Hepatocyte (in vitro differentiated cells): Measurements from ENCODE around the gene WDR70.

Experiments
- EZH2 ChIP-seq: fragments of 200-600 bp; sonication (generic); IDR thresholded peaks from 2 replicates; pipeline ENCODE4 v1.6.1; 2016; ENCODE audit warnings: antibody characterized with exemption, mild to moderate bottlenecking, borderline replicate concordance
- EZH2phosphoT487 ChIP-seq: fragments of 200-600 bp; sonication (generic); IDR thresholded peaks from one replicate; pipeline ENCODE4 v1.6.1; 2018; ENCODE audit warnings: antibody characterized with exemption, mild to moderate bottlenecking, low read depth, moderate library complexity; ENCODE audit not compliant: unreplicated experiment, severe bottlenecking
- TF ChIP-seq, protein P1 (sequence below): fragments of 200-600 bp; sonication (generic); IDR thresholded peaks from 2 replicates; pipeline ENCODE4 v1.5.1; 2016; ENCODE audit warnings: antibody characterized with exemption, mild to moderate bottlenecking; ENCODE audit not compliant: poor library complexity

- TF ChIP-seq EZH2phosphoT487 (no peak), EZH2 (no peak)
- TF ChIP-seq, protein P1, sequence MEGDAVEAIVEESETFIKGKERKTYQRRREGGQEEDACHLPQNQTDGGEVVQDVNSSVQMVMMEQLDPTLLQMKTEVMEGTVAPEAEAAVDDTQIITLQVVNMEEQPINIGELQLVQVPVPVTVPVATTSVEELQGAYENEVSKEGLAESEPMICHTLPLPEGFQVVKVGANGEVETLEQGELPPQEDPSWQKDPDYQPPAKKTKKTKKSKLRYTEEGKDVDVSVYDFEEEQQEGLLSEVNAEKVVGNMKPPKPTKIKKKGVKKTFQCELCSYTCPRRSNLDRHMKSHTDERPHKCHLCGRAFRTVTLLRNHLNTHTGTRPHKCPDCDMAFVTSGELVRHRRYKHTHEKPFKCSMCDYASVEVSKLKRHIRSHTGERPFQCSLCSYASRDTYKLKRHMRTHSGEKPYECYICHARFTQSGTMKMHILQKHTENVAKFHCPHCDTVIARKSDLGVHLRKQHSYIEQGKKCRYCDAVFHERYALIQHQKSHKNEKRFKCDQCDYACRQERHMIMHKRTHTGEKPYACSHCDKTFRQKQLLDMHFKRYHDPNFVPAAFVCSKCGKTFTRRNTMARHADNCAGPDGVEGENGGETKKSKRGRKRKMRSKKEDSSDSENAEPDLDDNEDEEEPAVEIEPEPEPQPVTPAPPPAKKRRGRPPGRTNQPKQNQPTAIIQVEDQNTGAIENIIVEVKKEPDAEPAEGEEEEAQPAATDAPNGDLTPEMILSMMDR, result no peak
These were observed 391.7 kb downstream of the WDR70 start for GRCh38 chr5:37770786-37771185.
